WTC11 (cell line): ENCODE results near the gene BBS12.

ENCODE experiments used
- CREM ChIP-seq: sonication (generic); formaldehyde crosslinking; IDR thresholded peaks from 2 replicates; pipeline ENCODE4 v1.8.1; 2022; ENCODE audit warnings: mild to moderate bottlenecking, missing genetic modification reagents, moderate library complexity
- CTCF ChIP-seq: fragments of 200-600 bp; IDR thresholded peaks from 2 replicates; pipeline ENCODE4 v1.8.0; 2022; ENCODE audit warnings: antibody characterized with exemption
- MAX ChIP-seq: sonication (generic); formaldehyde crosslinking; IDR thresholded peaks from 2 replicates; pipeline ENCODE4 v1.8.0; 2022; ENCODE audit warnings: mild to moderate bottlenecking, missing genetic modification reagents
- MXD4 ChIP-seq: fragments of 250-450 bp; sonication (Bioruptor Pico); IDR thresholded peaks from 2 replicates; pipeline ENCODE4 v1.8.0; 2021; ENCODE audit warnings: mild to moderate bottlenecking, moderate library complexity, borderline replicate concordance
- MYBL2 ChIP-seq: sonication (generic); formaldehyde crosslinking; IDR thresholded peaks from 2 replicates; pipeline ENCODE4 v1.8.1; 2023; ENCODE audit warnings: mild to moderate bottlenecking, moderate library complexity, missing genetic modification reagents
- TP53 ChIP-seq: sonication (generic); formaldehyde crosslinking; IDR thresholded peaks from 2 replicates; pipeline ENCODE4 v1.8.1; 2023; ENCODE audit warnings: mild to moderate bottlenecking, missing genetic modification reagents
- ZBTB21 ChIP-seq: sonication (generic); formaldehyde crosslinking; IDR thresholded peaks from 2 replicates; pipeline ENCODE4 v1.8.1; 2023; ENCODE audit warnings: mild to moderate bottlenecking, missing genetic modification reagents, borderline replicate concordance
- ZNF138 ChIP-seq: sonication (generic); formaldehyde crosslinking; conservative IDR thresholded peaks from 2 replicates; pipeline ENCODE4 v1.8.1; 2022; ENCODE audit warnings: mild to moderate bottlenecking, moderate library complexity, missing genetic modification reagents
- ZNF232 ChIP-seq: sonication (generic); formaldehyde crosslinking; IDR thresholded peaks from 2 replicates; pipeline ENCODE4 v1.8.0; 2022; ENCODE audit warnings: mild to moderate bottlenecking, missing genetic modification reagents
- ZNF423 ChIP-seq: fragments of 250-450 bp; sonication (Bioruptor Pico); IDR thresholded peaks from 2 replicates; pipeline ENCODE4 v2.1.2; 2022; ENCODE audit warnings: mild to moderate bottlenecking, moderate library complexity
- ZNF671 ChIP-seq: fragments of 250-450 bp; sonication (Bioruptor Pico); IDR thresholded peaks from 2 replicates; pipeline ENCODE4 v1.8.0; 2021; ENCODE audit warnings: mild to moderate bottlenecking
- TF ChIP-seq, protein P1 (sequence below): sonication (generic); formaldehyde crosslinking; IDR thresholded peaks from 2 replicates; pipeline ENCODE4 v1.8.1; 2023; ENCODE audit warnings: mild to moderate bottlenecking, missing genetic modification reagents, borderline replicate concordance
- TF ChIP-seq, protein P2 (sequence below): sonication (generic); formaldehyde crosslinking; conservative IDR thresholded peaks from 2 replicates; pipeline ENCODE4 v1.8.1; 2022; ENCODE audit warnings: mild to moderate bottlenecking, missing genetic modification reagents
- TF ChIP-seq, protein P3 (sequence below): sonication (generic); formaldehyde crosslinking; IDR thresholded peaks from 2 replicates; pipeline ENCODE4 v1.8.0; 2022; ENCODE audit warnings: missing genetic modification reagents

- TF ChIP-seq CTCF (no peak), MXD4 (CRISPR knock-in tag) (no peak), MAX (CRISPR knock-in tag) (no peak), ZNF138 (CRISPR knock-in tag) (no peak), ZBTB21 (CRISPR knock-in tag) (no peak), ZNF232 (no peak), ZNF671 (CRISPR knock-in tag) (no peak), TP53 (CRISPR knock-in tag) (no peak), CREM (CRISPR knock-in tag) (no peak), MYBL2 (CRISPR knock-in tag) (no peak), ZNF423 (CRISPR knock-in tag) (no peak)
- TF ChIP-seq, protein P1, sequence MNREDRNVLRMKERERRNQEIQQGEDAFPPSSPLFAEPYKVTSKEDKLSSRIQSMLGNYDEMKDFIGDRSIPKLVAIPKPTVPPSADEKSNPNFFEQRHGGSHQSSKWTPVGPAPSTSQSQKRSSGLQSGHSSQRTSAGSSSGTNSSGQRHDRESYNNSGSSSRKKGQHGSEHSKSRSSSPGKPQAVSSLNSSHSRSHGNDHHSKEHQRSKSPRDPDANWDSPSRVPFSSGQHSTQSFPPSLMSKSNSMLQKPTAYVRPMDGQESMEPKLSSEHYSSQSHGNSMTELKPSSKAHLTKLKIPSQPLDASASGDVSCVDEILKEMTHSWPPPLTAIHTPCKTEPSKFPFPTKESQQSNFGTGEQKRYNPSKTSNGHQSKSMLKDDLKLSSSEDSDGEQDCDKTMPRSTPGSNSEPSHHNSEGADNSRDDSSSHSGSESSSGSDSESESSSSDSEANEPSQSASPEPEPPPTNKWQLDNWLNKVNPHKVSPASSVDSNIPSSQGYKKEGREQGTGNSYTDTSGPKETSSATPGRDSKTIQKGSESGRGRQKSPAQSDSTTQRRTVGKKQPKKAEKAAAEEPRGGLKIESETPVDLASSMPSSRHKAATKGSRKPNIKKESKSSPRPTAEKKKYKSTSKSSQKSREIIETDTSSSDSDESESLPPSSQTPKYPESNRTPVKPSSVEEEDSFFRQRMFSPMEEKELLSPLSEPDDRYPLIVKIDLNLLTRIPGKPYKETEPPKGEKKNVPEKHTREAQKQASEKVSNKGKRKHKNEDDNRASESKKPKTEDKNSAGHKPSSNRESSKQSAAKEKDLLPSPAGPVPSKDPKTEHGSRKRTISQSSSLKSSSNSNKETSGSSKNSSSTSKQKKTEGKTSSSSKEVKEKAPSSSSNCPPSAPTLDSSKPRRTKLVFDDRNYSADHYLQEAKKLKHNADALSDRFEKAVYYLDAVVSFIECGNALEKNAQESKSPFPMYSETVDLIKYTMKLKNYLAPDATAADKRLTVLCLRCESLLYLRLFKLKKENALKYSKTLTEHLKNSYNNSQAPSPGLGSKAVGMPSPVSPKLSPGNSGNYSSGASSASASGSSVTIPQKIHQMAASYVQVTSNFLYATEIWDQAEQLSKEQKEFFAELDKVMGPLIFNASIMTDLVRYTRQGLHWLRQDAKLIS (CRISPR knock-in tag), result no peak
- TF ChIP-seq, protein P2, sequence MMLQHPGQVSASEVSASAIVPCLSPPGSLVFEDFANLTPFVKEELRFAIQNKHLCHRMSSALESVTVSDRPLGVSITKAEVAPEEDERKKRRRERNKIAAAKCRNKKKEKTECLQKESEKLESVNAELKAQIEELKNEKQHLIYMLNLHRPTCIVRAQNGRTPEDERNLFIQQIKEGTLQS (CRISPR knock-in tag), result no peak
- TF ChIP-seq, protein P3, sequence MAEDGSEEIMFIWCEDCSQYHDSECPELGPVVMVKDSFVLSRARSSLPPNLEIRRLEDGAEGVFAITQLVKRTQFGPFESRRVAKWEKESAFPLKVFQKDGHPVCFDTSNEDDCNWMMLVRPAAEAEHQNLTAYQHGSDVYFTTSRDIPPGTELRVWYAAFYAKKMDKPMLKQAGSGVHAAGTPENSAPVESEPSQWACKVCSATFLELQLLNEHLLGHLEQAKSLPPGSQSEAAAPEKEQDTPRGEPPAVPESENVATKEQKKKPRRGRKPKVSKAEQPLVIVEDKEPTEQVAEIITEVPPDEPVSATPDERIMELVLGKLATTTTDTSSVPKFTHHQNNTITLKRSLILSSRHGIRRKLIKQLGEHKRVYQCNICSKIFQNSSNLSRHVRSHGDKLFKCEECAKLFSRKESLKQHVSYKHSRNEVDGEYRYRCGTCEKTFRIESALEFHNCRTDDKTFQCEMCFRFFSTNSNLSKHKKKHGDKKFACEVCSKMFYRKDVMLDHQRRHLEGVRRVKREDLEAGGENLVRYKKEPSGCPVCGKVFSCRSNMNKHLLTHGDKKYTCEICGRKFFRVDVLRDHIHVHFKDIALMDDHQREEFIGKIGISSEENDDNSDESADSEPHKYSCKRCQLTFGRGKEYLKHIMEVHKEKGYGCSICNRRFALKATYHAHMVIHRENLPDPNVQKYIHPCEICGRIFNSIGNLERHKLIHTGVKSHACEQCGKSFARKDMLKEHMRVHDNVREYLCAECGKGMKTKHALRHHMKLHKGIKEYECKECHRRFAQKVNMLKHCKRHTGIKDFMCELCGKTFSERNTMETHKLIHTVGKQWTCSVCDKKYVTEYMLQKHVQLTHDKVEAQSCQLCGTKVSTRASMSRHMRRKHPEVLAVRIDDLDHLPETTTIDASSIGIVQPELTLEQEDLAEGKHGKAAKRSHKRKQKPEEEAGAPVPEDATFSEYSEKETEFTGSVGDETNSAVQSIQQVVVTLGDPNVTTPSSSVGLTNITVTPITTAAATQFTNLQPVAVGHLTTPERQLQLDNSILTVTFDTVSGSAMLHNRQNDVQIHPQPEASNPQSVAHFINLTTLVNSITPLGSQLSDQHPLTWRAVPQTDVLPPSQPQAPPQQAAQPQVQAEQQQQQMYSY (CRISPR knock-in tag), result no peak
Observed at GRCh38 chr4:122701061-122701460, 31.4 kb upstream of the BBS12 start.
